MM.1S (cell line): ENCODE data around the gene ADIPOR2.

ENCODE experiments used
- CTCF ChIP-seq: fragments of 300-600 bp; sonication (generic); IDR thresholded peaks from 2 replicates; pipeline ENCODE4 v1.5.1; 2016; ENCODE audit warnings: antibody characterized with exemption, low read length, mixed read lengths
- EZH2 ChIP-seq: fragments of 300-600 bp; sonication (generic); optimal IDR thresholded peaks from 2 replicates; pipeline ENCODE3; 2017; ENCODE audit warnings: low read depth, mild to moderate bottlenecking, antibody characterized with exemption, low read length, mixed read lengths
- EZH2phosphoT487 ChIP-seq: fragments of 300-600 bp; sonication (generic); IDR thresholded peaks from 2 replicates; pipeline ENCODE4 v1.6.1; 2018; ENCODE audit warnings: antibody characterized with exemption, low read length

DNA sequence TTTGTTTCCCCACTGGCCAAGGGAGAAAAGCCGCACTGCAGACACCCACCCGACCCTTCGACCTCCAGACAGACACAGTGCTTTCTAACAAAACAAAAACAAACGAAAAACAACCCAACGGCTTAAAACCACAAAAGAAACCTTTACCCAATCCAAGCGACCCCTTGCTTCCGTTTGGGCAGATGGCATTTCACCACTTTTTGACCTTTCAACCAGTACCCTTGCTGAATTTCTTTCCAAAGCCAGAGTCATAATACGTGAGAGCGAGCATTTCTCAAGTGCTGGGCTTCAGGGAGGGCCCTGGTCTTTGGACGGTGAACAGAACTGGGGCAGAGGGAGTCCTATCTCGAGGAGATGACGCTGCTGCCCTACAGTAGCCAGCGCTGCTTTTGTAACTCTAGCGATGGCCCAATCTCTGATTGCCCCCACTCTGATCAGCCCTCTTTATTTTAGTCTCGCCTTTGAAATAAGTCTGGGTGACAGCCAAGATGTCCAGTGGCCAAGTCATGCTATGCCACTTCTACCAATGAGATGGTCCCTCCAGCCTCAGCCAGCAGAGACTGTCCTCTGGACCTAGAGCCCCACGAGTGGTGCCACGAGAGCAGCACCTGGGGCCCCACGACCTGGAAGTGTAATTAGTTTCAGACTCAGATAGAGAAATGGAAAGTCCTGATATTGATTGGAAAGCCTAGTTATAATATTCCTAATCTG, 21.9 kb upstream of the ADIPOR2 start:
- TF ChIP-seq CTCF (no peak), EZH2 (no peak), EZH2phosphoT487 (no peak)
